Measurements from ENCODE around the gene B2M. TPM values are rescaled to one million over a fixed set of nuclear protein-coding genes. Genes with fewer than 3 reads are reported as not detected.

The B2M gene
- polyA plus RNA-seq, 1 donor (not counting 4 experiments of a cell fraction or from before 2014, with no cell fraction given): 3,098 TPM

DNA sequence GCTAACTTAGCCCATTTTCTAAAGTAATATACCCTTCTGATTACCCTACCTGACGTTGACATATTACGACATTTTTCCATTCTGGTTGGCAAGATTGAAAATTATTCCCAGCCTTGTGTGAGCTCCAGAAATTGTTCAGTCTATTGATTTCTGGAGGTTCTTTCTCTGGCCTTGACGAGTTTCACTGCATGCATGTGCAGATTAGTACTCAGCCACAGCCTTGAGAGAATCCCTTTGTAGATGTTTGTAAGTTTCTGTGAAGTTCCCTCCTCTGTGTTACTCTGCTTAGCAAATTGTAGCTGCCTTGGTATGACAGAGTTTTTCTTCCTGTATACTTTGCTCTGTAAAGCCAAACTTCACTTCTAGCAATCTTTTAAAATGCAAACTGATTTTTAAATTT, 52.5 kb downstream of the B2M start:
- Histone ChIP-seq H3K9me3 (ENCODE audit: control insufficient read depth, low read depth, low read length) (no peaks in the 10 kb centered on the region), H3K27ac (ENCODE audit: control insufficient read depth, insufficient read depth, low read length) (no peak overlapping the region), H3K27me3 (ENCODE audit: control insufficient read depth, extremely low read depth, insufficient read depth, low read length) (no peaks in the 10 kb centered on the region), H3K4me3 (ENCODE audit: control insufficient read depth in 2 of 3, extremely low read depth in 1 of 3, insufficient read depth in 2 of 3, low read depth in 1 of 3, low read length in 3 of 3) (no peak overlapping the region), H3K9me1 (ENCODE audit: control insufficient read depth, extremely low read depth, insufficient read depth, low read length) (no peaks in the 10 kb centered on the region), H3K36me3 (ENCODE audit: control insufficient read depth in 2 of 2, extremely low read depth in 1 of 2, insufficient read depth in 2 of 2, low read length in 2 of 2) (no peaks in the 10 kb centered on the region), H2AFZ (ENCODE audit: control insufficient read depth, low read length) (no peak overlapping the region), H3K4me2 (ENCODE audit: control insufficient read depth, extremely low read depth, insufficient read depth, low read depth, low read length) (no peak overlapping the region), H3K9ac (ENCODE audit: control insufficient read depth, extremely low read depth, insufficient read depth, low read length) (no peak overlapping the region), H3K4me1 (ENCODE audit: control insufficient read depth, extremely low read depth, insufficient read depth, low read length) (no peaks in the 10 kb centered on the region), H3K79me2 (ENCODE audit: control insufficient read depth, insufficient read depth, low read length) (no peaks in the 10 kb centered on the region), H4K20me1 (ENCODE audit: control insufficient read depth, extremely low read depth, insufficient read depth, low read length) (no peaks in the 10 kb centered on the region)
- FAIRE-seq: no peak
- no peak for TF ChIP-seq EZH2 (IDR thresholded peaks at IDR 0.05; ENCODE audit: low read length)
- TF ChIP-seq, protein P1, sequence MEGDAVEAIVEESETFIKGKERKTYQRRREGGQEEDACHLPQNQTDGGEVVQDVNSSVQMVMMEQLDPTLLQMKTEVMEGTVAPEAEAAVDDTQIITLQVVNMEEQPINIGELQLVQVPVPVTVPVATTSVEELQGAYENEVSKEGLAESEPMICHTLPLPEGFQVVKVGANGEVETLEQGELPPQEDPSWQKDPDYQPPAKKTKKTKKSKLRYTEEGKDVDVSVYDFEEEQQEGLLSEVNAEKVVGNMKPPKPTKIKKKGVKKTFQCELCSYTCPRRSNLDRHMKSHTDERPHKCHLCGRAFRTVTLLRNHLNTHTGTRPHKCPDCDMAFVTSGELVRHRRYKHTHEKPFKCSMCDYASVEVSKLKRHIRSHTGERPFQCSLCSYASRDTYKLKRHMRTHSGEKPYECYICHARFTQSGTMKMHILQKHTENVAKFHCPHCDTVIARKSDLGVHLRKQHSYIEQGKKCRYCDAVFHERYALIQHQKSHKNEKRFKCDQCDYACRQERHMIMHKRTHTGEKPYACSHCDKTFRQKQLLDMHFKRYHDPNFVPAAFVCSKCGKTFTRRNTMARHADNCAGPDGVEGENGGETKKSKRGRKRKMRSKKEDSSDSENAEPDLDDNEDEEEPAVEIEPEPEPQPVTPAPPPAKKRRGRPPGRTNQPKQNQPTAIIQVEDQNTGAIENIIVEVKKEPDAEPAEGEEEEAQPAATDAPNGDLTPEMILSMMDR (optimal IDR thresholded peaks at IDR 0.05 in 1 of 3, IDR thresholded peaks at IDR 0.05 in 1 of 3, conservative IDR thresholded peaks at IDR 0.05 in 1 of 3; ENCODE audit: extremely low read depth in 1 of 3, insufficient read depth in 2 of 3, low read length in 3 of 3): no peak
- DNase-seq (ENCODE audit: low read depth, low spot score): no peak
- dilution Hi-C loops (cut with MboI; ENCODE audit: extremely low pct_ligation_motif_present, low sequenced_read_pairs): no loop called here

DNA sequence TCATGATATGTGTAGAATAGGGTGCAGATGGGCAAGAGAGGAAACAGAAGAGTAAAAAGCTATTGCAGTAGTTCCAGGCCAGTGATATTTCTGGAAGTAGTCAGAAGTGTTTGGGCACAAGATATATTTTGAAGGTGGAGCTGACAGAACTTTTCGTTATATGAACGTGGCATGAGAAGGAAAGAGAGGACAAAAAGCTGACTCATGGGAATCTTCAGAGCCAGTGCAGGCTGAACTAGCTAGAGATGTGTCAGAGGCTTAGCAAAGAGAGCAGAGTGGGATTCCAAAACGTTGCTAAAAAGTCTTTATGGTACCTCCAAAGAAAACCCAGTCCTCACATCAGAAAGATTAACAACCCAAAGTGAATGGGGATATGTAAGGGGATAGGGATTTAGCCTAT, 53.7 kb downstream of the B2M start:
- H3K79me2 ChIP-seq (ENCODE audit: control insufficient read depth, insufficient read depth, low read length): no peaks in the 10 kb centered on the region
- TF ChIP-seq, protein P1 (optimal IDR thresholded peaks at IDR 0.05 in 1 of 3, IDR thresholded peaks at IDR 0.05 in 1 of 3, conservative IDR thresholded peaks at IDR 0.05 in 1 of 3; ENCODE audit: extremely low read depth in 1 of 3, insufficient read depth in 2 of 3, low read length in 3 of 3): no peak
- TF ChIP-seq EZH2 (IDR thresholded peaks at IDR 0.05; ENCODE audit: low read length): no peak
- H3K9me1 ChIP-seq (ENCODE audit: control insufficient read depth, extremely low read depth, insufficient read depth, low read length): no peaks in the 10 kb centered on the region
- H3K4me3 ChIP-seq (ENCODE audit: control insufficient read depth in 2 of 3, extremely low read depth in 1 of 3, insufficient read depth in 2 of 3, low read depth in 1 of 3, low read length in 3 of 3): no peak overlapping the region
- FAIRE-seq (no peak), DNase-seq (ENCODE audit: low read depth, low spot score) (no peak)
- H3K27me3 ChIP-seq (ENCODE audit: control insufficient read depth, extremely low read depth, insufficient read depth, low read length): no peaks in the 10 kb centered on the region
- no peaks in the 10 kb centered on the region for H4K20me1 ChIP-seq (ENCODE audit: control insufficient read depth, extremely low read depth, insufficient read depth, low read length)
- H3K4me2 ChIP-seq (ENCODE audit: control insufficient read depth, extremely low read depth, insufficient read depth, low read depth, low read length): no peak overlapping the region
- no peaks in the 10 kb centered on the region for H3K9me3 ChIP-seq (ENCODE audit: control insufficient read depth, low read depth, low read length)
- H2AFZ ChIP-seq (ENCODE audit: control insufficient read depth, low read length): no peak overlapping the region
- no peaks in the 10 kb centered on the region for H3K36me3 ChIP-seq (ENCODE audit: control insufficient read depth in 2 of 2, extremely low read depth in 1 of 2, insufficient read depth in 2 of 2, low read length in 2 of 2)
- dilution Hi-C loops (cut with MboI; ENCODE audit: extremely low pct_ligation_motif_present, low sequenced_read_pairs): no loop called here
- H3K4me1 ChIP-seq (ENCODE audit: control insufficient read depth, extremely low read depth, insufficient read depth, low read length): no peaks in the 10 kb centered on the region
- H3K27ac ChIP-seq (ENCODE audit: control insufficient read depth, insufficient read depth, low read length): no peak overlapping the region
- H3K9ac ChIP-seq (ENCODE audit: control insufficient read depth, extremely low read depth, insufficient read depth, low read length): no peak overlapping the region

Small RNA genes within 50 kb of the gene (small RNA-seq; reads per million reads assigned to genes)
- 0 reads per million in 3 experiments for gene RF00019 (ENCODE audit: insufficient read length in 3 of 3, low read depth in 3 of 3, low replicate concordance in 1 of 3)

Other genes with a start within 250 kb of the B2M start
- 51.5 to 99.4 TPM (median 64.4 TPM) in 3 replicates for gene EIF3J, start 174.4 kb upstream of the B2M start, polyA plus RNA-seq
- gene SPG11, start 47.9 kb upstream of the B2M start, polyA plus RNA-seq: 35.6 to 53.4 TPM (median 41.5 TPM) in 3 replicates
- 0.15 to 1.0 TPM (median 0.46 TPM) in 3 replicates for gene PATL2, start 194 bp upstream of the B2M start, polyA plus RNA-seq
- gene TRIM69, start 25.0 kb downstream of the B2M start, polyA plus RNA-seq: 6.2 to 11.0 TPM (median 9.3 TPM) in 3 replicates
- gene TERB2, start 245.2 kb downstream of the B2M start, polyA plus RNA-seq: not detected in 3 replicates

All from keratinocyte (primary cell).